Stimulated activated CD4-positive, alpha-beta T cell treated with anti-CD3 and anti-CD28 coated beads, Interleukin-15, amount 100 ng/mL, for 1 hour (primary cell): Measurements from ENCODE around the gene DYNLL1.
"Not testable (repeated sequence)": the region's sequence is repeated elsewhere in the genome, so short reads cannot be mapped to it uniquely, and the experiment has no call there.

ENCODE experiments used
- DNase-seq, 2 donors: peaks; one replicate each; pipeline ENCODE4 v3.0.0-alpha.2; 2020; ENCODE audit warnings: low read depth in 1 of 2, low spot score in 1 of 2

The DYNLL1 gene

GRCh38 chr12:120495731-120496412 lies at the start of gene DYNLL1:
DYNLL1 (plus strand) TSS chr12:120496113; CDS start chr12:120496422, 309 bp downstream.
- DNase-seq, result peak; percentile 96 to 98

GRCh38 chr12:120446844-120447178 lies 49.1 kb upstream of the DYNLL1 start:
- not testable (repeated sequence) for DNase-seq

GRCh38 chr12:120447992-120448391 lies 47.9 kb upstream of the DYNLL1 start:
- no peak for DNase-seq

- DNase-seq, result not testable (repeated sequence)
Observed at GRCh38 chr12:120452524-120452923, 43.4 kb upstream of the DYNLL1 start.

GRCh38 chr12:120453060-120453750 lies 42.7 kb upstream of the DYNLL1 start:
- DNase-seq, result no peak

- DNase-seq, result no peak
Observed at GRCh38 chr12:120453977-120454376, 41.9 kb upstream of the DYNLL1 start.

GRCh38 chr12:120455302-120455701 lies 40.6 kb upstream of the DYNLL1 start:
- DNase-seq, result no peak

GRCh38 chr12:120457133-120457532 lies 38.8 kb upstream of the DYNLL1 start:
- DNase-seq, result no peak

GRCh38 chr12:120460157-120460556 lies 35.8 kb upstream of the DYNLL1 start:
- DNase-seq, result no peak

GRCh38 chr12:120462099-120462640 lies 33.7 kb upstream of the DYNLL1 start:
- no peak for DNase-seq

GRCh38 chr12:120463712-120464111 lies 32.2 kb upstream of the DYNLL1 start:
- no peak for DNase-seq

GRCh38 chr12:120465756-120466155 lies 30.2 kb upstream of the DYNLL1 start:
- DNase-seq, result no peak

GRCh38 chr12:120466560-120467315 lies 29.2 kb upstream of the DYNLL1 start:
- DNase-seq, result peak; percentile 5 to 16

GRCh38 chr12:120467439-120467838 lies 28.5 kb upstream of the DYNLL1 start:
- no peak for DNase-seq

GRCh38 chr12:120468325-120468820 lies 27.5 kb upstream of the DYNLL1 start:
- peak in 1 of 2 donors; percentile 7 for DNase-seq

- DNase-seq, result peak; percentile 21 to 44
Observed at GRCh38 chr12:120468821-120469449, 27.0 kb upstream of the DYNLL1 start.

- DNase-seq, result peak; percentile 96 to 97
Observed at GRCh38 chr12:120469450-120470149, 26.3 kb upstream of the DYNLL1 start, which contains the start of gene SRSF9. SRSF9 (minus strand) TSS chr12:120469748; CDS start chr12:120469609, 139 bp downstream.

GRCh38 chr12:120470150-120470784 lies 25.6 kb upstream of the DYNLL1 start:
- DNase-seq, result no peak

- no peak for DNase-seq
Observed at GRCh38 chr12:120472521-120472920, 23.4 kb upstream of the DYNLL1 start.
